Activated CD8-positive, alpha-beta memory T cell treated with anti-CD3 and anti-CD28 coated beads, Interleukin-2, amount 50 U/mL, for 1 hour (primary cell): ENCODE results near the gene GDPD2.

ENCODE experiments used
- DNase-seq: peaks from one replicate; pipeline ENCODE4 v3.0.0-alpha.2; 2020; ENCODE audit errors: extremely low read depth

The GDPD2 gene

DNA sequence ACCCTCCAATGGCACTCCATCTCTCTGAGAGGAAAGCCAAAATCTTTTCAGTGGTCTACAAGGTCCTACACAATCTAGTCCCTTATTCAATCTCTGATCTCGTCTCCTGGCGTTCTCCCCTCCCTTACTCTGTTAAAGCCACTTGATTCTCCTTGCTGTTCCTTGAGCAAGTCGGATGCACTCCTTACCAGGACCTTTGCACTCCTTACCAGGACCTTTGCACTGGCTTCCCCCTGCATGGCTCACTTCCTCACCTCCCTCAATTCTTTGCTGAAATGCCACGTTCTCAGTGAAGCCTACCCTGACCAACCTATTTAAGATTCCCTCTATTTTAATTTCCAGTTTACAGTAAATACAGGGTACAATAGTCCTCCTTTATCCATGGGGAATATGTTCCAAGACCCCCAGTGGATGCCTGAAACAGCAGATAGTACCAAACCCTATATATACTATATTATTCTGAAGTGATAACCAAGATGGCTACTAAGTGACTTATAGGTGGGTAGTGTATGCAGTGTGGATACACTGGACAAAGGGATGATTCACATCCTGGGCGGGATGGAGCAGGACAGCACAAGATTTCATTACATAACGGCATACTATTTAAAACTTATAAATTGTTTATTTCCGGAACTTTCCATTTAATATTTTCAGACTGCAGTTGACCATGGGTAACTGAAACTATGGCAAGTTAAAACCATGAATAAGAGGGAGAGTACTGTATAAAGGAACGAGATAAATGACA lies 15.0 kb downstream of the GDPD2 start:
- DNase-seq, result no peak

DNA sequence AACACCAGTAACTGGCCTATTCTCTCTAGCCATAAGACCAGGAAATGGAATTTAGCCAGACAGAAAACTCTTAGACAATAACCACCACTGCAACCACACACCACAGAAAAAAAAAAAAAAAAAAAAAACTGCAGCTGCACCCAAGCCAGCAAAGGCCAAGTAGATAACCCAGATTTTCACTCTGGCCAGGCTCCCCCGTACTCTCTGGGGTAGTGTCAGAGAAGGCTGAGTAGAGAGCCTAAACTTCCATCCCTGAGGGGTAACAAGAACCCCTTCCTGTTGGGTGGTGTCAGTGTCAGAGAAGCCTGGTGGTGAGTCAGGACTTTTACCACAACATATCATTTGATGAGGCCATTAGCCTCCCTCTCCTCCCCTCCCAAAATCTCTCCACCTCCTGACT lies 15.9 kb downstream of the GDPD2 start:
- no peak for DNase-seq

DNA sequence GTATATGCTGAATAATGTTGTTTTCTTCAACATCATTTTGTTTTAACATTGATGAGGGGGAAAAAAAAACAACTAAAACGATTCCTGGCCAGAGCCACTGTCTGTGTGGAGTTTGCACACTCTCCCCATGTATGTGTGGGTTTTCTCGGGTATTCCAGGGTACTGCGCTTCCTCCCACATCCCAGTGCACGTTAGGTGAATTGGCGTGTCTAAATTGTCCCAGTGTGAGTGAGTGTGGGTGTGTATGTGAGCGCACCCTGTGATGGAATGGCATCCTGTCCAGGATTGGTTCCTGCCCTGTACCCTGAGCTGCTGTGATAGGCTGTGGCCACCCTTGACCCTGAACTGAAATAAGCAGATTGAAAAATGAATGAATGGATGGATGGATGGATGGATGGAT lies 19.1 kb downstream of the GDPD2 start:
- DNase-seq, result no peak

DNA sequence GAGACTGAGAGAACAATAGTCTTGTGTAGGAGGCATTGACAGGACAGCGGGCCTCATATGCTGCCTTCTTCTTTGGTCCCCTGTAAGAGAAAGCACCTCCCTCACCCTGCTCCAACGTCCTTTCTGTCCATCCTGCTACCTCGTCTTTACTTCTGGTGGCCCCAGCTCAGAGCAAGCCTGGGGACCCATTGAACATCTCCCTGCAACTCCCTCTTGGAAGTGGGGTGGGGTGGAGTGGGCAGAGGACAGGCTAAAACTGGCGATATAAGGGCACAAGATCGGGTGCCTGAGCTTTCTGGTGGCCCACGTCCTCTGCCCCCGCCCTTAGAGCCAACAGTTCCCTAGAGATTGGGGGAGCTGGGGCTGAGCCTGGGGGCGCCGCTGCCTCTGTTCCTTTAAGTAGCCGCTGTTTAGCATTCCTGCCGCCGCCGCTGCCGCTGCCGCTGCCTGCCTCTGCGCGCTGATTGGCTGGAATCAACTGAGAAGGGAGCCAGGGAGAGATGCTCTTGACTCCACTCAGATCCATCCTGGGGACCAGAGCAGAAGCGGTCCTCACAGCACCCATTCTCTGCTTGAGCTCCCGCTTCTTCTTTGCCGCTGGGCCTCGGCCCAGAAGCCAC lies 21.3 kb downstream of the GDPD2 start, which contains the start of gene DLG3:
DLG3 (plus strand) TSS at position 510 of the 620 bp plus-strand sequence. CDS start 367 bp downstream, outside the sequence.
- DNase-seq, result no peak

DNA sequence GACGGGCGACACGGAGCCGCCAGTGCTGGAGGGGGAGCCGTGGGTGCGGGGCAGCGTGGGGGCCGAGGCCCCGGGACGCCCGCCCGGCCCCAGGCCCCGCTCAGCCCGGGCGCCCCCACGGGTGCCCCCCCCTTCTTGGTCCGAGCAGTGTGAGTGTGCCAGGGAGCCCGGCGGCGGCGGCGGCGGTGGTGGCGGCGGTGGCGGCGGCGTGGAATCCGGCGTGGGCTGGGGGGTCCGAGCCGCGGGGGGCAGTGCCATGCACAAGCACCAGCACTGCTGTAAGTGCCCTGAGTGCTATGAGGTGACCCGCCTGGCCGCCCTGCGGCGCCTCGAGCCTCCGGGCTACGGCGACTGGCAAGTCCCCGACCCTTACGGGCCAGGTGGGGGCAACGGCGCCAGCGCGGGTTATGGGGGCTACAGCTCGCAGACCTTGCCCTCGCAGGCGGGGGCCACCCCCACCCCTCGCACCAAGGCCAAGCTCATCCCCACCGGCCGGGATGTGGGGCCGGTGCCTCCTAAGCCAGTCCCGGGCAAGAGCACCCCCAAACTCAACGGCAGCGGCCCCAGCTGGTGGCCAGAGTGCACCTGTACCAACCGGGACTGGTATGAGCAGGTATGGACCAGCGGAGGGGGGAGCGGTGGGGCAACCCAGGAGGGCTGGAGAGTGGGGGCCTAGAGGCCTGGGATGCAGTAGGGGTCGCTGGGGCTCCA lies 22.0 kb downstream of the GDPD2 start:
- no peak for DNase-seq

DNA sequence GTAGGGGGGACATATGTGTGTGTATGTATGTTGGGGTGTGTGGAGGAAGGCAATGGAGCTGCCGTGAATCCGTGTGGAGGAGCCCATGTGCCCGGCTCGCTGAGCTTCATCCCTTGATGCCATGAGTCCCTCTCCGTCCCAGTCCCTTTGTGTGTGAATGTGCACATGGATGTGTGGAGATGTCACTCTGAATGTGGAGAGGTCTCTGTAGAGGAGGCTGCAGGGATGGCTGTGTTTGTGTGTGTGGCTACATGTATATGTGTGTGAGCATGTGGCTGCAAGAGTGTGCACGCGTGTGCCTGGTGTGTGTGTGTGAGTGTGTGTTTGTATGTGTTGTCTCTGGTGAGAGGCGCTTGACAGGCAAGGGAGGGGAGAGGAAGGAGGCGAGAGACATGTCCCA lies 22.8 kb downstream of the GDPD2 start:
- no peak for DNase-seq

DNA sequence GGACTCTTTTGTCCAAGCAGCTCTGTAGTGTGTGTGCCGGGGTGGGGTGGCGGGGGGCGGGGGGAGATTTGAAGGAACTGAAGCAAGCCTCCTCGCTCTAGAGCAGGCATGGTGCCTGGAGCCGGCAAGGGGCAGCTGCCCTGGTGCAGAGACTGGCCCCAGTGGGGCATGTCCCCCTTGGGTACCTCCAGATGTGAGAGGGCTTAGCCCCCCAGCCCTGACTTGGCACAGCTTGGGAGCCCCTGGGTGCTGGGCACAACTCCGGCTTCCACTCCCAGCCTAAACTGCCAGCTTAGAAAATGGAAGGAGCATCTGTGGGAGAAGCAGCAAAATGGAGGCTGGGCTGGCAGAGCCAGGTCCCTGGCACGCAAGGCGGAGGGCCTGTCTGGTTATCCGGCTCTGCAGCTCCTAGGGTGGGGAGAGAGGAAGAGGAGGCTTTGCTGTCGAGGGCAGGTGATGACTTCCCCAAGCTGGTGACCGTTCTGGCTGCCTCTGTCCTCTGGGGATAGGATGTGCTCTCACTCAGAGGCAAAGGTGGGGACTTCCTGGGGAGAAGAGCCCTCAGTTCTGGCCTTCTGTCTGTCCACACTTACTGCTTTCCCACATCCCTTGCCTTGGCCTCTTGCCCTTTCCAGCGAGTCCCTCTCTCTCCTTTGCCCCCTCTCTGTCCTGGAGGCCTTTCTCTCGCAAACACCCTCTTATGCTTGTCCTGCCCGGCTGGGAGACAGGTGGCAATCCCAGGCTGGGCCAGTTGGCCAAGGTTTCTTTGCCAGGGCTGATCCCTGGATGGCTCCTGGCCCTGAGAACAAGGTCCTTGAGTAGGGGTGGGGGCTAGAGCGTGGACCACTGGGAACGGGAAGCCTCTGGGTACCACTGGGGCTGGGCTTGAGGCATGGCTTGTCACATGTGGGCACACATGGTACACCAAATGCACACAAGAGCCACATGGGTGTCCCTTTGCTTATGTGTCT lies 23.6 kb downstream of the GDPD2 start:
- DNase-seq, result no peak

DNA sequence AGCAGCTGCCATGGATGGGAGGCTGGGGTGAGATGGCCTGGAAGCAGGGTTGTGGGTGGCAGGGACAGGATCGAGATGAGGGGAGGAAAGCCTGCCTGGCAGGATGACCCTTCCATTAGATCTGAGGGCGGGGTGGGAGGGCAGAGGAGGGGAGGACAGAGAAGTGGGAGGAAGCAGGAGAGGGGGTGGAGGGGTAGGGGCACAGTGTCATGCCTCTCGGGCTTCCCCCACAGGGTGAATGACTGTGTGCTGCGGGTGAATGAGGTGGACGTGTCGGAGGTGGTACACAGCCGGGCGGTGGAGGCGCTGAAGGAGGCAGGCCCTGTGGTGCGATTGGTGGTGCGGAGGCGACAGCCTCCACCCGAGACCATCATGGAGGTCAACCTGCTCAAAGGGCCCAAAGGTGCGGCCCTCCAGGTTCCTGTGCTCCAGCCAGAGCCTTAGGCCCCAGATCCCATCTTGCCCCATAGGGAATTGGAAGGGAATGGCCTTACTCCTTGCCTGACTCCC lies 26.4 kb downstream of the GDPD2 start:
- no peak for DNase-seq

DNA sequence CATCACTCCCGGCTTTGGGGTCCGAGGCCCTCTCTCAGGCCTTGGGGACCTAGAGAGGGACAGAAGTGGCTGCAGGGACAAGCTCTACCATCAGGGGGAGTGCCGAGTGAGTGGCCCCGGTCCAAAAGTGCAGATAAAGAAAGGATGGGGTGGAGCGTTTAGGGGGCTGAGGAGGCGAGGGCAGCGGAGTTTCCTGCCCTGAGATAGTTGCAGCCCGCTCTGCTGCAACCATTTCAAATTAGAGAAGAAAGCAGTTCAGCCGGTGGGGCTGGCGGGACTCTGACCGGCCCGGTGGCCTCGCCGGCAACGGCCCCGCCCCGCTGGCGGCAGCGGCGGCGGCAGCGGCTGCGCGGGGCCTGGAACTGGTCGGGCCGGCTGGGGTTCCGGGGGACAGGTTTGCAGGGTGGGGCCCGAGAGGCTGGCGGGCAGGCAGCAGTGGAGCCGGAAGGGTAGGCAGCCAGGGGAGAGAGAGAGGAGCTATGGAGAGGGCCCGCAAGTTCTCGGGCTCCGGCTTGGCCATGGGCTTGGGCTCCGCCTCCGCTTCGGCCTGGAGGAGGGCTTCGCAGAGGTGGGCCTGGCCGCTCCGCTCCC lies 29.1 kb downstream of the GDPD2 start:
- no peak for DNase-seq

DNA sequence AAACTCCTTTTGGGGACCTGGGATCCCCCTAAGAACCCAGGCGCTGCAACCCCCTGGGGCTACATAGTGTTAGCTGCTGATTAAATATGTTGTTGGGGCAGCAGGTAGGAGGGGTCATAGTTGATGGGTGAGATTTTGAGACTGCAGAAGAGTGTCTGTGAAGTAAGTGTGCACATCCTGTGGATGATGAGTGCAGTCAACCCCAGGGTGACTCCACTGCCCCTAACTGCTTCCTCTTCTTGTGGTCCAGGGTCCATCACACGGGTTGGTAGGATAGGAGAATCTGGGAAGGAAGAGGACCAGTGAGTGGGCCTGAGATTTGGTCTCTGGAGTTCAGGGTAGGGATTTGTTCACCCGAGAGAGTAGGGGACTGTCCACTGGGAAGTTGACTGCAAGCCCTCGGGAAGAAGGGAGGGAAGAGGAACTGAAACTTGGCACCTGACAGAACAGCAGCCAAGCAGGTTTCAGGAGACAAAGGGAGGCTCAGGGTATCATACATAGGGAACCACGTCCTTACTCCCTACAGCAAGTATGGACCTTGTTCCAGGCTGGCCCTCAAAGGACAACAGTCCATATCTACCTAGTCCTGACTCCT lies 30.0 kb downstream of the GDPD2 start:
- DNase-seq, result no peak

DNA sequence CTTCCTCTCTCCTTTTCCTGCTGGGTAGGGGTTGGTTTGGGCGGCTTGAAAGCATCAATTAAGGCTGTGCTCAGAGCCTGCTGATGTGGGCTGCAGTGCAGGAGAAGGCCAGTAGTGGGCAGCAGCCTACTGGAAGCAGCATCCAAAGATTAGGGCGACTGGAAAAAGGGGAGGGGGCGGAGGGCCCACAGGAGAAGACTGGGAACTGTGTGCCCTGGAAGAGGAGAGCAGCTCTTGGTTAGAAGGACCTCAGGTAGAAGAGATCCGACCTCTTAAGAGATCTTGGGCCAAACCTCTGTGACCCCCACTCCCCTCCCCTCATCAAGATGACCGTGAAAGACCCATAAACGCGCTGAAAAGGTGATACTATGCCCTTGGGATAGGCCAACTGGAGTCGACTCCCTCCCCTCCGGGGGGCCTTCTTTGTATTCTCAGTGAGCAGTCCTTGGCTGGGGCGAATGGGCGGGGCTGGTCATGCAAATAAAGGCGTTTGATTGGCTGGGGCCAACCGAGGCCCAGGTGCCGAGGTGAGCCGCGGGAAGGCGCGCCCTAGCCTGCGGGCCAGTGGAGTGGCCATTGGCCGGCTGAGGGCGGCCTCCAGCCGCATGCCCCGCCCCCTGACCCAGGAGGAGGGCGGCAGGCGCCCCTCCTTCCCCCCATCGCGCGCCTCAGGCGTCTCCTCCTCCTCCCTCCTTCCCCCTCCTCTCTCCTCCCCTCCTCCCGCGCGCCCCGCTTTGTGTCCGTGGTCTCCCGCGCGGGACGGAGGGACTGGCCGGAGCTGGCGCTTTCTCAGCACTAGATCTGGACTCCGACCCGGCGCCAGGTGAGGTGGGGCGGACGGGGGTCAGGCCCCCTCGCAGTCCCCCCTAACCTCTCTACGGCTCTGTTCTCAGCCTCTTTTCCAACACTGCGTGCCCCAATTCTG lies 31.6 kb downstream of the GDPD2 start:
- no peak for DNase-seq

DNA sequence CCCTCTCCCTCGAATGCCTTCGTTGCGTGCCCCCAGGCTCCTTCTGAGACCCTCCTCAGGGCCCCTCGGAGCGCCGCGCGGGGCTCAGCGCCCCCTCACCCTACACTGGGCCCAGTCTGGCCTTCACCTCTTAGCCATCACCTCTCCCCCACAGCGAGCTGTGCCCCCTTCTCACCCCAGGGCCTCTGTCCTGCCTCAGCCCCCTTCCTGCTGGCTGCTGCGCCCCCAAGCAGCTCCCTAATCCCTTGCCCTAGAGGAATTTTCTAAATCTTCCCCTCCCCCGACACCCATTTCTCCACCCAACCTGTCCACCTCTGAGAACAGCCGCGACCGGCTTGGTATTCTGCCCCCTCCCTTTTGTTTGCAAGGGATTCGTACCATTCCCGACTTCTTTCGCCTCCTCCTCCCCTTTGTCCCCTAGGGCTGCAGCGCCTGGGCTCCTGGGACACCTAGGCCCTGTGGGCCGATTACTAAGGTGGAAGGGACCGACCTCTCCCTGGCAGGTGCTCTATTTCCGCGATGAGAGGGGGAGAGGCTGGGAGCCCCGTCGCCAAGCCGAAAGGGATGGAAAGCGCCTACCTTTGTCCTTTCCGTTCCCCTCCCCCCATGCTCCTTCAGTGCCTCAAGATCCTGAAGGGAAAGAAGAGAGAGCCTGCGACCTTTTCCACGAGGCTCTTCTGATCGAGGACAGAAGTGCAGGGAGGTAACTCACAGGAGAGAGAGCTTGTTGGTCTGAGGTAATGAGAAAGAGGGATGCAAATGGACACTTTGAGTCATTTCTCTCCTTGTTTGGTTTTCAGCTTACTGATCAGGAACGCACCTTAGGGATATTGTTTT lies 32.5 kb downstream of the GDPD2 start:
- DNase-seq, result no peak

DNA sequence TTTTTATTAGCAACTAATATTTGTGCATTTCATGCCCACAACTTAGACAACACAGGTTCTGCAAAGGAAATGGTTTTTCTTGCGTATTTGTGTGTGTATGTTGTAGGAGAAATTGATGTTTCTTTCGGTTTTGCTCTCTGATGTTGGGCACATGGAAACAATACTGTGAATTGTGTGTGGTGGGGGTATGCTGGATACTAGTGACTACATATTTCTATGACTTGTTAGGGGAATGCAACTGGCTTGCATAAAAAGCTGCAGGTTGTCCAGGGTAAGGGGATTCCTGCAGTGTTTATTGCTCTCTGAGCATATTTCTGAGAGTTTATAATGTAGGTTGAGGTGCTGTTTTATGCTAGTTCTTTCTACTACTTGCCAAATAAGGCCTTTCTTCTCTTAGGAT lies 33.1 kb downstream of the GDPD2 start:
- no peak for DNase-seq

DNA sequence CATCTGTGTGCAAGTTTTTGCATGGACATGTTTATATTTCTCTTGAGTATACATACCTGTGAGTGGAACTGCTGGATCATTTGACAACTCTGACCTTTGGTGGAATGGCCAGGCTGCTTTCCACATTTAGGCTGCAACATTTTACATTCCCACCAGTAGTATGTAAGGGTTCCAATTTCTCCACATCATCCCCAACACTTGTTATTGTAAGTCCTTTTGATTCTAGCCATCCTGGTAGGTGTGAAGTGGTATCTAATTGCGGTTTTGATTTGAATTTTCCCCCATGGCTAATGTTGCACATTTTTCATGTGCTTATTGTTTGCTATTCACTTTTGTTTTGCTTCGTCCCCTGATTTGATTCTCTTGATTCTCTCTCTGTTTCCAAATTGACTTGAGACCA lies 37.9 kb downstream of the GDPD2 start:
- no peak for DNase-seq

DNA sequence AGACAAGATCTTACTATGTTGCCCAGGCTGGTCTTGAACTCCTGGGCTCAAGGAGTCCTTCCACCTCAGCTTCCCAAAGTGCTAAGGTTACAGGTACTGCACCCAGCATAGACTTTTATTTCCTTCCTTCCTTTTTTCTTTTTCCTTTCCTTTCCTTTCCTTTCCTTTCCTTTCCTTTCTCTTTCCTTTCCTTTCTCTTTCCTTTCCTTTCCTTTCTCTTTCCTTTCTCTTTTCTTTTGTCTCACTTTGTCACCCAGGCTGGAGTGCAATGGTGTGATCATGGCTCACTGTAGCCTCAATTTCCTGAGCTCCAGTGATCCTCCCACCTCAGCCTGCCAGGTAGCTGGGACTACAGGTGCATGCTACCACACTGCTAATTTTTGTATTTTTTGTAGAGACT lies 40.9 kb downstream of the GDPD2 start:
- DNase-seq, result no peak

DNA sequence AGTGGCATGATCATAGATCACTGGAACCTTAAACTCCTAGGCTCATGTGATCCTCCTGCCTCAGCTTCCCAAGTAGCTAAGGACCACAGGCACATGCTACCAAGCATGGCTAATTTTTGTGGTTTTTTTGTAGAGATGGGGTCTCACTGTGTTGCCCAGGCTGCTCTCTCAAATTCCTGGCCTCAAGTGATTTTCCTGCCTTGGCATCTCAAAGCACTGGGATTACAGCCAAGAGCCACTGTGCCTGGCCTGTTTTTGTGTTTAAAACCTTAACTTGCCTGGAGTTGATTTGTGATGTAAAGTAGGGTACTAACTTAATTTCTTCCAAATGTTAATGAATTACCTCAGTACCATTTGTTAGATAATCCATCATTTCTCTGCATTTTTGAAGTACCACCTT lies 43.9 kb downstream of the GDPD2 start:
- DNase-seq, result no peak

DNA sequence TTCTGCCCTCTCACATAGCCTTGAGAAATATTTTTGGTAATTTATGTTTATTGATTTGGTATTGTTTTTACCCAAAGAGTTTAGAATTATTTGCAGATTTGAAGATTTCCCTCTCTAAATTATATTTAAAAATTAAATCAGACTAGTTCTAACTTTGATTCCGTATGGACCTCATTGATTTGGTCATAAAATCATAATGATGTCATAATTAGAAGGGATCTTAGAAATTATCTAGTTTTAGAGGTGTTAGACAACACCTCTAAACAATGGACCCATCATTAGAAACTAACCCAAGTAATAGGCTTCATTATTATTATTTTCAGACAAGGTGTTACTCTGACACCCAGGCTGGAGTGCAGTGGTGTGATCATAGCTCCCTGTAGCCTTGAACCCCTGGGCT lies 45.6 kb downstream of the GDPD2 start:
- no peak for DNase-seq

DNA sequence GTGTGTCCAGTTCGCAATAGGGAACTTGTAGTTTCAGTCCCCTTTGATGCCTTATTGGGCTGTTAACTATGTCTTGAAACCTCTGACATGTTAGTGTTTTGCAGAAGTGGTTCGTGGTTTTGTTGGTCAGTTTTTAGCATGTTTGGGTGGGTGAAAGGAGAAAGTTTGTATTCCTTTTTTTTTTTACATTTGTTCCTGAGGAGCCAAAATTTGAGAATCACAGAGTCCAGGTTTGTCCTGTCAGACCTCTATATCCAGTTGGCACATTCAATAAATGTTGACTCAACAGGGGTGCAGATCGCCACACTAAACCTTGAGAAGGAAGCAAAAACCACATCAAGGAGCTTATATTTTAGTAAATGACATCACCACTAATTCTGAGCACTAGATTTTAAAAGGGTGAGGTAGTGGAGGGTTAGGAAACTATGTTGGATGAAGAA lies 47.8 kb downstream of the GDPD2 start:
- DNase-seq, result no peak
